NK-92 (cell line): ENCODE results near the gene EMILIN2.

Experiments
- DNase-seq: peaks from one replicate; lab custom pipeline; 2025; ENCODE audit not compliant: unreplicated experiment; lab: John Stamatoyannopoulos, UW

The EMILIN2 gene

GRCh38 chr18:2872095-2872494, 25.3 kb downstream of the EMILIN2 start:
- DNase-seq = no peak

GRCh38 chr18:2874765-2875164, 28.0 kb downstream of the EMILIN2 start:
- no peak for DNase-seq

- no peak for DNase-seq
Observed at GRCh38 chr18:2878656-2879330, 32.0 kb downstream of the EMILIN2 start.

GRCh38 chr18:2879889-2880288, 33.1 kb downstream of the EMILIN2 start:
- DNase-seq = no peak

GRCh38 chr18:2880473-2880872, 33.7 kb downstream of the EMILIN2 start:
- no peak for DNase-seq

GRCh38 chr18:2881088-2881839, 34.5 kb downstream of the EMILIN2 start:
- no peak for DNase-seq

GRCh38 chr18:2881840-2882195, 35.0 kb downstream of the EMILIN2 start:
- DNase-seq = no peak

GRCh38 chr18:2882201-2882600, 35.4 kb downstream of the EMILIN2 start:
- DNase-seq = no peak

GRCh38 chr18:2883076-2883735, 36.4 kb downstream of the EMILIN2 start:
- no peak for DNase-seq

- no peak for DNase-seq
Observed at GRCh38 chr18:2884706-2885285, 38.0 kb downstream of the EMILIN2 start.

GRCh38 chr18:2887470-2887869, 40.7 kb downstream of the EMILIN2 start:
- DNase-seq = no peak

- no peak for DNase-seq
Observed at GRCh38 chr18:2889761-2890192, 43.0 kb downstream of the EMILIN2 start.

- no peak for DNase-seq
Observed at GRCh38 chr18:2890606-2891005, 43.8 kb downstream of the EMILIN2 start.

GRCh38 chr18:2891526-2892431, 45.0 kb downstream of the EMILIN2 start:
- no peak for DNase-seq

- DNase-seq = no peak
Observed at GRCh38 chr18:2893056-2893455, 46.2 kb downstream of the EMILIN2 start.

- DNase-seq = no peak
Observed at GRCh38 chr18:2893676-2894075, 46.9 kb downstream of the EMILIN2 start.

- DNase-seq = no peak
Observed at GRCh38 chr18:2894131-2894840, 47.5 kb downstream of the EMILIN2 start.

GRCh38 chr18:2894841-2895370, 48.1 kb downstream of the EMILIN2 start:
- no peak for DNase-seq

- DNase-seq = no peak
Observed at GRCh38 chr18:2895391-2895790, 48.6 kb downstream of the EMILIN2 start.

GRCh38 chr18:2896990-2897389, 50.2 kb downstream of the EMILIN2 start:
- DNase-seq = no peak
